Measurements from ENCODE around the gene PTP4A1.
A peak's percentile ranks its signal among the peaks of the same experiment; 100 is the strongest.

PTP4A1 gene

GRCh38 chr6:63556369-63556768 lies 15.9 kb upstream of the PTP4A1 start:
- DNase-seq: no peak

DNA sequence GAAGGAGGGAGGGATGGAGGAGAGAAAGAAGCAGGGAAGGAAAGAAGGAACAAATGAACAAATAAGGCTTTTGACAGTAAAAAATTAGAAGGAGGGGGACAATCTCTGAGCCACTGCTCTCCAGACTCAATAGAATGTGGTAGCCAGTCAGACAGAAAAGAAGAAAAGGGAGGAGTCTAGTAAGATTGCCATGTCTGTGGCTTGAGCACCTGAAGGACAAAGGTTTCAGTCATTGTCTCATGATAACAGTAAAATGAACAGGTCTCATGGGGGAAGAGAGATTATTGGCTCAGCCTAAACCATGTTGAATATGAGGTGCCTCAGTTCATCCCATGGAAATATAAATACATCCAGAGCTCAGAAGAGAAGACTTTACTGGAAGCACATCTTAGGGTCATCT lies 14.0 kb upstream of the PTP4A1 start:
- DNase-seq: no peak

DNA sequence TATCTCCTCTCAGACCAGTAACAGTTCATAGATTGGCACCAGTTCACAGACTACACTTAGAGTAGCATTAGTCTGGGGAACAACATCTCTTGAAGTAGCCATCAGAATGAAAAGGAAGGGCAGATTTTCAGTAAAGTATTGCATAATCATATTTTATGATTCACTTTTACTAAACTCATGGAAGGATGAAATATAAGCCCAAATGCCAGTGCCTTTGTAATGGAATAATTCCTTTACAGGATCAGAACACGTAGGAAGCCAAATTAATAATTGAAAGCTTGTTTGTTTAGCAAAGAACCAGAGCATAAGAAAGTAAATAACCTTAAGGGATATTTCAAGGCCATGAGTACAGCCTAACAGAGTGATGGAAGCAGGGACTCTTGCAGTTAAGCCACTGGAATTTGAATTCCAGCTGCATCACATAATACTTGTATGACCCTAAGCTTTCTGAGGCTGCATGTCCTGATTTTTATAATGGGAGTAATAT lies 11.4 kb upstream of the PTP4A1 start:
- peak; percentile 7 for DNase-seq

GRCh38 chr6:63561288-63561687 lies 11.0 kb upstream of the PTP4A1 start:
- DNase-seq: no peak

- no peak for DNase-seq
Observed at GRCh38 chr6:63563235-63563634, 9.0 kb upstream of the PTP4A1 start.

GRCh38 chr6:63565058-63565726 lies 7.1 kb upstream of the PTP4A1 start:
- DNase-seq: no peak

DNA sequence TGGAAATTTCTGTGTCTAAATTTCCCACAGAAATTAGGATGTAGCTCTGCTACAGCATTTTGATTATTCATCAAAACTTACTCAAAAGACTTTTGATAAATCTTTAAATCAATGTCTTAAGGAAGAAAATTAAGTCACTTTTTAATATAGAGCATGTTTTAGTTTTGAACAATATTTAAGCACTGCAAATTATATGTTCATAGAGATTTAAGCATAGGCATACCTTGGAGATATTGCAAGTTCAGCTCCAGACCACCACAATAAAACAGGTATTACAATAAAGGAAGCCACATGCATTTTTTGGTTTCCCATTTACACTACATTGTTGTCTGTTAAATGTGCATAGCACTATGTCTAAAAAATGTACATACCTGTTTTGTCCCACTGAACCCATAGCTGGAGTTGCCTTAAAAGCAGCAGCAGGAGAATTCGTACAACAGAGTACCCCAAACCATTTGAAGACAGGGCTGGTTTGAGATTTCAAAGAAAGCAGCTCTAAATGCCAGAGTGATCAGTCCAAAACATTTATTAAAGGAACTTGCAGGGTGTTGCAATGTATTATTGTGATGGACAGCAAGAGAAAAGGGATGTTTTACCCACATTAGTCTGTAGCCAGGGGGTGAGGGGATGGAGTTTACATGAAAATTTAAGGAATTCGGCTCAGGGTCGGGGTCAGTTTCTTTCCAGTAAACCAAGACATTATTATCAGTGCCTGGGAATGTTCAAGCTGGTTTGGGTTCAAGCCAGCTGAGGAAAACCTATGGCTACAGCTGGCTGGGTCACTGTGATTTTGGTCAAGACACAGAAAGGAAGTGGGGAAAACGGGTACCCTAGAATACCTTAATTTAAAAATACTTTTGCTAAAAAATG lies 6.3 kb upstream of the PTP4A1 start:
- peak; percentile 15 for DNase-seq

DNA sequence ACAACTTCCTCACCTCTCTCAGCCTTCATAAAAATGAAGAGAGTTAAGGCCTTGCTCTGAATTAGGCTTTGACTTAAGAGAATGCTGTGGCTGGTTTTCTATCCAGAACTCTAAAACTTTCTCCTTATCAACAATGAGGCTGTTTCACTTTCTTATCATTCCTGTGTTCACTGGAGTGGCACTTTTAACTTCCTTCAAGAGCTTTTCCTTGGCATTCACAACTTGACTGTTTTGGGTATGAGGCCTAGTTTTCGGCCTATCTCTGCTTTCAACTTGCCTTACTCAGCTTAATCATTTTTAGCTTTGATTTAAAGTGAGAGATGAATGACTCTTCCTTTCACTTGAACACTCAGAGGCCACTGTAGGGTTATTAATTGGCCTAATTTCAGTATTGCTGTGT lies 4.3 kb upstream of the PTP4A1 start:
- no peak for DNase-seq

DNA sequence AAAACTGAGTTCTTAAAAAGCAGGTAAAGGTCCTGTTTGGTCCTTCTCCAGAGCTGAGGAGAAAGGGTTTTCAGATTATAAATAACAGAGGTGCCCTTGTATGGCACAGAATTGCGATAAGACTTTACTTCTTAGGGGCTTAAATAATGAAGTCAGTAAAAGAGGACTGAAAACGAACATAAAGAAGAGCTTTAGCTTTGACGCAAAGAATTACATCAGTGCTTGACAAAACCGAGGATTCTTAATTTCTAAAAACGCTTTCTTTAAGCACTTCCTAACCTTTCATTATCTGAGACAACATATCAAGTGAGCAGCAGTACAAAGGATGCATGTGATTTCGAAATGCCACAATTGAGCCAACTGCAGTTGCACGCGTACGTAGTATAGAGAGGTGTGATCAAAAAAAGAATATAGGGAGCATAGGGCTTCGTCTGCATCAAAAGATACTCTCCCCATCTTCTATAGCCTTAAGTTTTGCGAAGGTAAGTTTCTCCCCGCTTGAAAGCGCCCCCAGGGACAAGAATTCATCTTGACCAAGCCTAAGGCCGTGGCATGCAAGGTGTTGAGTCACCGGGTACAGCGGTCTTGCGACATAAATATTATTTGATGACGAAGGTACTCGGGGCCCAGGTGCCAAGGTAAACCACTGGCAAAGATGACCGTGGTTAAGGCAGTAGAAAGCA lies 778 bp upstream of the PTP4A1 start:
- peak; percentile 57 for DNase-seq

DNA sequence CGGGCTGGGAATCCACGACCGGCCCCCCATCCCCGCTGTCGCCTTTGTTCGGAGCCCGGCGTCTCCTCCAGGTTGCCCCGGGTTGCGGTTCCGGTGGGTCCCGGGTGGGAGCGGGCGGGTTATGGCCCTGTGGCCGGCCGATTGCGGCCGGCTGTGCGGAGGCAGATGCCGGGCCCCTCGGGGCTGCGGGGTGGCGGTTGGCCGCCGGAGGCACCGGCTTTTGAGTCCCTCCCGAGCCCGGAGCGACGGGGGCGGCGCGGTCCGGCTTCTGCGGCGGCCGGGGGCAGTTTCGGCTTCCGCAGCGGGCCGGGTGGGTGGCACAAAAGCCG lies 431 bp downstream of the PTP4A1 start:
- no peak for DNase-seq

- peak; percentile 62 for DNase-seq
Observed at GRCh38 chr6:63573076-63573898, 1.0 kb downstream of the PTP4A1 start.

GRCh38 chr6:63573899-63574553 lies 1.7 kb downstream of the PTP4A1 start:
- DNase-seq: peak; percentile 67

GRCh38 chr6:63574554-63574900 lies 2.2 kb downstream of the PTP4A1 start:
- no peak for DNase-seq

DNA sequence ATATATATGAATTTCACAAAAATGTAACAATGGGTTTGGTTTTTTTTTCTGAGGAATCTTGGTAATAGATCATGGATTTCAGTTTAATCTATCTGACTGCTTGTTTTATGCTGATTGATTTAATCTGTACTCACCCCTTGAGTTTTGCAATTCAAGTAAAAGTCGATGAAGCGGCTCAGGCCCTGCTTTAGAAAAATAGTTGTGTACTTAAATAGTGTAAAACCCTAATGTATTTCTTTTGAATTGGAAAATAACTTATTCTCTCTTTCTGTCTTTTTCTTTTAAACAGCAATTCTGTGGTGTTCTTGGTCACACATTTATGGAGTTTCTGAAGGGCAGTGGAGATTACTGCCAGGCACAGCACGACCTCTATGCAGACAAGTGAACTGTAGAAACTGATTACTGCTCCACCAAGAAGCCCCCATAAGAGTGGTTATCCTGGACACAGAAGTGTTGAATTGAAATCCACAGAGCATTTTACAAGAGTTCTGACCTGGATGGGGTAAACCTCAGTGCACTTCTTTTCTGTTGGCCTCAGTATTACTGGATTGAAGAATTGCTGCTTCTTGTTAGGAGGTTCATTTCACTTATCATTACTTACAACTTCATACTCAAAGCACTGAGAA lies 4.0 kb downstream of the PTP4A1 start:
- no peak for DNase-seq

GRCh38 chr6:63576985-63577712 lies 4.9 kb downstream of the PTP4A1 start:
- no peak for DNase-seq

DNA sequence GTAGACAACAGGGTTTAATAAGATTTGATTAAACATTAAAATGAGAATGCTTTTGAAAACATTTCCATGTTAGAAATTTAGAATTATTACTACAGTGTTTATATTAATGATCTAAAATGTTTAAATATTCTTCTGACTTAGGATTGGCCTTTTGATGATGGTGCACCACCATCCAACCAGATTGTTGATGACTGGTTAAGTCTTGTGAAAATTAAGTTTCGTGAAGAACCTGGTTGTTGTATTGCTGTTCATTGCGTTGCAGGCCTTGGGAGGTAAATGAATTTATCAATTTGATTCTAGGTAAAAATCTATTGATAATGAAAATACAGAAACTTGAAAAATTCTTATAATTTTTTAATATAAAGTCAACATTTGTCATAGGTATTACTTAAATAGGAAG lies 6.5 kb downstream of the PTP4A1 start:
- DNase-seq: no peak

GRCh38 chr6:63579937-63580703 lies 7.8 kb downstream of the PTP4A1 start:
- no peak for DNase-seq

DNA sequence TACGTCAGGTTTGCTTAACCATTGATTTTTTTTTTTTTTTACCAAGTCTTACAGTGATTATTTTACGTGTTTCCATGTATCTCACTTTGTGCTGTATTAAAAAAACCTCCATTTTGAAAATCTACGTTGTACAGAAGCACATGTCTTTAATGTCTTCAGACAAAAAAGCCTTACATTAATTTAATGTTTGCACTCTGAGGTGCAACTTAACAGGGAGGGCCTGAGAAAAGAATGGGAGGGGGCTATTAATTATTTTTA lies 8.4 kb downstream of the PTP4A1 start:
- DNase-seq: no peak

- DNase-seq: no peak
Observed at GRCh38 chr6:63581355-63582013, 9.2 kb downstream of the PTP4A1 start.

Measured in fibroblast of skin of back (primary cell).